Keratinocyte (primary cell): ENCODE measurements around the gene ZDHHC20. TPM values are rescaled to one million over a fixed set of nuclear protein-coding genes. Genes with fewer than 3 reads are reported as not detected.

Experiments used
- DNase-seq: peaks from one replicate; pipeline ENCODE4 v3.0.0-alpha.2; 2011; ENCODE audit warnings: low read depth, missing footprints, low spot score
- FAIRE-seq: peaks from 2 replicates; lab custom pipeline; 2011; peaks lifted over from hg19 to GRCh38; lab: Jason Lieb, UNC
- H2AFZ ChIP-seq: 2 replicates; pipeline ENCODE4 v1.6.0; 2012; ENCODE audit warnings: low read length, control low read depth, inconsistent platforms; ENCODE audit not compliant: control insufficient read depth
- H3K27ac ChIP-seq: 2 replicates; pipeline ENCODE4 v1.5.1; 2011; ENCODE audit warnings: low read length; ENCODE audit not compliant: control insufficient read depth, insufficient read depth
- H3K27me3 ChIP-seq: 3 replicates; pipeline ENCODE4 v1.6.0; 2011; ENCODE audit warnings: low read length; ENCODE audit not compliant: control insufficient read depth, insufficient read depth; ENCODE audit errors: extremely low read depth
- H3K36me3 ChIP-seq, 2 experiments: 2 replicates in 1 of 2; 3 replicates in 1 of 2; pipeline ENCODE4 v1.5.1; 2011; ENCODE audit warnings: low read length in 2 of 2, mild to moderate bottlenecking in 1 of 2; ENCODE audit not compliant: control insufficient read depth in 2 of 2, insufficient read depth in 2 of 2; ENCODE audit errors: extremely low read depth in 1 of 2
- H3K4me1 ChIP-seq: 3 replicates; pipeline ENCODE4 v1.5.1; 2011; ENCODE audit warnings: low read length; ENCODE audit not compliant: control insufficient read depth, insufficient read depth; ENCODE audit errors: extremely low read depth
- H3K4me2 ChIP-seq: 3 replicates; pipeline ENCODE4 v1.6.0; 2011; ENCODE audit warnings: low read depth, low read length; ENCODE audit not compliant: control insufficient read depth, insufficient read depth; ENCODE audit errors: extremely low read depth
- H3K4me3 ChIP-seq, 3 experiments: fragments of 200-600 bp in 1 of 3; sonication (generic) in 1 of 3; 2 replicates in 2 of 3; 3 replicates in 1 of 3; pipeline ENCODE4 v1.5.1; 2011 to 2016; ENCODE audit warnings: low read length in 3 of 3, mild to moderate bottlenecking in 3 of 3, control low read depth in 2 of 3, inconsistent platforms in 1 of 3, low read depth in 1 of 3, mixed read lengths in 1 of 3, mixed run types in 1 of 3, moderate library complexity in 1 of 3; ENCODE audit not compliant: control insufficient read depth in 2 of 3, insufficient read depth in 2 of 3; ENCODE audit errors: extremely low read depth in 1 of 3
- H3K79me2 ChIP-seq: 2 replicates; pipeline ENCODE4 v1.6.0; 2012; ENCODE audit warnings: low read length; ENCODE audit not compliant: control insufficient read depth, insufficient read depth
- H3K9ac ChIP-seq: 3 replicates; pipeline ENCODE4 v1.6.0; 2011; ENCODE audit warnings: low read length; ENCODE audit not compliant: control insufficient read depth, insufficient read depth; ENCODE audit errors: extremely low read depth
- H3K9me1 ChIP-seq: 3 replicates; pipeline ENCODE4 v1.6.0; 2011; ENCODE audit warnings: low read length; ENCODE audit not compliant: control insufficient read depth, insufficient read depth; ENCODE audit errors: extremely low read depth
- H3K9me3 ChIP-seq: 2 replicates; pipeline ENCODE4 v1.5.1; 2012; ENCODE audit warnings: low read depth, low read length; ENCODE audit not compliant: control insufficient read depth
- H4K20me1 ChIP-seq: 3 replicates; pipeline ENCODE4 v1.6.0; 2011; ENCODE audit warnings: low read length; ENCODE audit not compliant: control insufficient read depth, insufficient read depth; ENCODE audit errors: extremely low read depth
- CTCF ChIP-seq, 3 experiments: IDR thresholded peaks in 1 of 3; conservative IDR thresholded peaks in 1 of 3; optimal IDR thresholded peaks in 1 of 3; 2 replicates in 2 of 3; 3 replicates in 1 of 3; pipeline versions ENCODE3 to v1.5.1; 2011; ENCODE audit warnings: low read length in 3 of 3, mild to moderate bottlenecking in 3 of 3, moderate library complexity in 2 of 3, control low read depth in 1 of 3, inconsistent platforms in 1 of 3; ENCODE audit not compliant: insufficient read depth in 2 of 3; ENCODE audit errors: extremely low read depth in 1 of 3
- EZH2 ChIP-seq: IDR thresholded peaks from one replicate; pipeline ENCODE4 v1.6.1; 2012; ENCODE audit warnings: inconsistent platforms, mild to moderate bottlenecking, low read length, moderate library complexity
- dilution Hi-C: fragments of 300-500 bp; cut with MboI; formaldehyde crosslinking; loops from one replicate; pipeline ENCODE4 v1.7.0; 2020; ENCODE audit warnings: low sequenced_read_pairs; ENCODE audit not compliant: extremely low pct_ligation_motif_present
- polyA plus RNA-seq, 5 experiments: library from polyadenylated mRNA; depleted of rRNA in 3 of 5; stranded (reverse) in 3 of 5; stranded (forward) in 1 of 5; unstranded in 1 of 5; fragments of >200 nt; gene quantifications; 1 replicate in 1 of 5; 2 replicates in 3 of 5; 3 replicates in 1 of 5; pipeline versions ENCODE4 v1.2.1 to v1.2.3, GENCODE V29; 2011 to 2012; ENCODE audit warnings: missing spikeins in 2 of 5, low read depth in 1 of 5, low replicate concordance in 1 of 5

ZDHHC20 gene
- polyA plus RNA-seq, 1 donor (not counting 4 experiments of a cell fraction or from before 2014, with no cell fraction given): 45.8 TPM

DNA sequence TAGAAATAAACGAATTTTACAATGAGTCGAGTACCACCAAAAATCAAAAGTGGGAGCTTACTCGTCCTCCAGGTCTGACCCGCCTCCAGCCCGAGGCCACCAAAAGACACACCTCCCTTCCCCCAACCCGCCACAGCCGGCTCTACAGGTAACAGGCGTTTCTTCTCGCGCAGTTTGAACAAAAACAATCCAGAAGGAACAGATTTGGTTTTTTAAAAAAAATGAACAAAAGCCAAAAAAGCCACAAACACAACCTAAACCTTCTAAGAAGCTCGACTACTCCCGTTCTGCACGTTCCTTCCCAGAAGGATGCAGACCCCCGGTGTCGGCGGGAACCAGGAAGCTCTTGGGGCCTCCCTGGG is 671 bp downstream of the ZDHHC20 start:
- peak overlapping the region; percentile 87 for H2AFZ ChIP-seq
- no peaks in the 10 kb centered on the region for H3K9me1 ChIP-seq
- H4K20me1 ChIP-seq: no peaks in the 10 kb centered on the region
- TF ChIP-seq EZH2: no peak
- TF ChIP-seq CTCF (optimal IDR thresholded peaks at IDR 0.05 in 1 of 3, IDR thresholded peaks at IDR 0.05 in 1 of 3, conservative IDR thresholded peaks at IDR 0.05 in 1 of 3; ENCODE audit: extremely low read depth in 1 of 3, insufficient read depth in 2 of 3, low read length in 3 of 3): no peak
- H3K4me2 ChIP-seq: peak overlapping the region; percentile 87
- peaks cover 10% of the 10 kb centered on the region for H3K4me1 ChIP-seq
- no peaks in the 10 kb centered on the region for H3K9me3 ChIP-seq
- no peaks in the 10 kb centered on the region for H3K36me3 ChIP-seq
- H3K27me3 ChIP-seq: no peaks in the 10 kb centered on the region
- DNase-seq: no peak
- H3K27ac ChIP-seq: peak overlapping the region; percentile 80
- H3K79me2 ChIP-seq: peaks cover 42% of the 10 kb centered on the region
- dilution Hi-C loops: no loop called here
- peak overlapping the region; percentile 78 to 100 (median 95) for H3K4me3 ChIP-seq
- no peak for FAIRE-seq
- H3K9ac ChIP-seq: peak overlapping the region; percentile 89

- DNase-seq (no peak), FAIRE-seq (no peak)
- dilution Hi-C loops: no loop called here
- H3K4me2 ChIP-seq: no peak overlapping the region
- peaks cover 0 to 3% of the 10 kb centered on the region in 2 experiments for H3K36me3 ChIP-seq
- peaks cover 77% of the 10 kb centered on the region for H3K79me2 ChIP-seq
- no peak overlapping the region for H3K27ac ChIP-seq
- peaks cover 10% of the 10 kb centered on the region for H3K4me1 ChIP-seq
- H3K27me3 ChIP-seq: no peaks in the 10 kb centered on the region
- H3K9me1 ChIP-seq: no peaks in the 10 kb centered on the region
- H3K9ac ChIP-seq: no peak overlapping the region
- no peak overlapping the region for H3K4me3 ChIP-seq
- no peak overlapping the region for H2AFZ ChIP-seq
- no peaks in the 10 kb centered on the region for H3K9me3 ChIP-seq
- no peaks in the 10 kb centered on the region for H4K20me1 ChIP-seq
- TF ChIP-seq CTCF (optimal IDR thresholded peaks at IDR 0.05 in 1 of 3, IDR thresholded peaks at IDR 0.05 in 1 of 3, conservative IDR thresholded peaks at IDR 0.05 in 1 of 3; ENCODE audit: extremely low read depth in 1 of 3, insufficient read depth in 2 of 3, low read length in 3 of 3) (no peak), EZH2 (no peak)
Observed at GRCh38 chr13:21453387-21454081, 5.6 kb downstream of the ZDHHC20 start.
